HCT116 (cell line): Measurements from ENCODE around the gene CDH2. TPM values are rescaled to one million over a fixed set of nuclear protein-coding genes. Genes with fewer than 3 reads are reported as not detected.

Experiments used
- ATAC-seq: fragments of 200-7000 bp; cut with Tn5 transposase; 2 replicates; pipeline ENCODE4 v1.9.1; 2020; ENCODE audit warnings: mild to moderate bottlenecking, moderate library complexity
- BruUV-seq: library from RNA; stranded (reverse); fragments of 400-500 nt; replicated peaks from 2 replicates; lab custom pipeline; 2021; lab: Mats Ljungman, UMichigan
- CTCF ChIA-PET: fragments of 300-600 bp; sonication (Branson Sonifier 250); formaldehyde crosslinking; loops from one replicate; lab custom pipeline; 2021; ENCODE audit warnings: antibody characterized with exemption; lab: Charles Lee
- POLR2A ChIA-PET: fragments of 300-600, 350-600 bp; sonication (Branson Sonifier 250); formaldehyde crosslinking; loops from one replicate; lab custom pipeline; 2021; ENCODE audit warnings: antibody characterized with exemption; lab: Charles Lee
- RAD21 ChIA-PET, 2 experiments: fragments of 300-600 bp; sonication (Branson Sonifier 250); formaldehyde crosslinking; loops; one replicate each; lab custom pipeline; 2023; ENCODE audit warnings: low total read pairs in 2 of 2; ENCODE audit not compliant: uncharacterized antibody in 2 of 2, unreplicated experiment in 2 of 2, low non-redundant PET in 1 of 2; lab: Charles Lee
- DNase-seq: peaks from one replicate; pipeline ENCODE4 v3.0.0-alpha.2; 2010; ENCODE audit warnings: low read depth, low spot score
- H2AFZ ChIP-seq: fragments of 200-600 bp; shearing (Covaris generic), sonication (generic); 2 replicates; pipeline ENCODE4 v1.6.1; 2017; ENCODE audit warnings: low read depth, mixed run types, mixed read lengths, antibody characterized with exemption, low read length; ENCODE audit not compliant: poor library complexity, severe bottlenecking
- H3K27ac ChIP-seq: 2 replicates; pipeline ENCODE4 v1.5.1; 2012; ENCODE audit warnings: low read depth, low read length
- H3K27me3 ChIP-seq: fragments of 200-600 bp; sonication (generic); 2 replicates; pipeline ENCODE4 v1.6.1; 2016; ENCODE audit warnings: mixed run types, low read length, mixed read lengths; ENCODE audit not compliant: insufficient read depth
- H3K36me3 ChIP-seq, 2 experiments: fragments of 200-500 bp in 1 of 2; fragments of 200-600 bp in 1 of 2; sonication (Bioruptor generic) in 1 of 2; sonication (generic) in 1 of 2; 2 replicates each; pipeline versions ENCODE4 v1.5.1 to v1.6.1; 2014 to 2016; ENCODE audit warnings: low read length in 2 of 2, inconsistent platforms in 1 of 2, mixed read lengths in 1 of 2, mixed run types in 1 of 2; ENCODE audit not compliant: insufficient read depth in 2 of 2, control insufficient read depth in 1 of 2
- H3K4me1 ChIP-seq, 2 experiments: fragments of 200-600 bp in 1 of 2; sonication (generic) in 1 of 2; 2 replicates each; pipeline versions ENCODE4 v1.5.1 to v1.6.1; 2012 to 2017; ENCODE audit warnings: low read length in 2 of 2, inconsistent platforms in 1 of 2, mild to moderate bottlenecking in 1 of 2, mixed read lengths in 1 of 2, mixed run types in 1 of 2, moderate library complexity in 1 of 2; ENCODE audit not compliant: insufficient read depth in 2 of 2, control insufficient read depth in 1 of 2
- H3K4me2 ChIP-seq: fragments of 200-600 bp; sonication (generic); 2 replicates; pipeline ENCODE4 v1.6.1; 2017; ENCODE audit warnings: mixed run types, low read length, mixed read lengths
- H3K4me3 ChIP-seq, 2 experiments: fragments of 200-600 bp in 1 of 2; sonication (generic) in 1 of 2; replicated peaks in 1 of 2; 2 replicates each; pipeline ENCODE4 v1.5.1; 2011 to 2016; ENCODE audit warnings: low read length in 2 of 2, control low read depth in 1 of 2, low read depth in 1 of 2, mild to moderate bottlenecking in 1 of 2, mixed read lengths in 1 of 2, mixed run types in 1 of 2
- H3K79me2 ChIP-seq: fragments of 200-600 bp; sonication (generic); 2 replicates; pipeline ENCODE4 v1.6.1; 2017; ENCODE audit warnings: mild to moderate bottlenecking, mixed run types, low read length, moderate library complexity, mixed read lengths; ENCODE audit not compliant: insufficient read depth
- H3K9ac ChIP-seq: fragments of 200-600 bp; sonication (generic); 2 replicates; pipeline ENCODE4 v1.6.1; 2016; ENCODE audit warnings: low read length, mixed read lengths
- H3K9me2 ChIP-seq: fragments of 200-600 bp; sonication (generic), shearing (Covaris generic); 2 replicates; pipeline ENCODE4 v1.6.1; 2017; ENCODE audit warnings: mixed run types, mild to moderate bottlenecking, moderate library complexity; ENCODE audit not compliant: insufficient read depth
- H3K9me3 ChIP-seq, 2 experiments: fragments of 200-500 bp in 1 of 2; fragments of 200-600 bp in 1 of 2; sonication (Bioruptor generic) in 1 of 2; sonication (generic) in 1 of 2; 2 replicates each; pipeline ENCODE4 v1.6.1; 2014 to 2017; ENCODE audit warnings: low read length in 2 of 2, mixed read lengths in 2 of 2, inconsistent platforms in 1 of 2, low read depth in 1 of 2, mild to moderate bottlenecking in 1 of 2, mixed run types in 1 of 2, moderate library complexity in 1 of 2; ENCODE audit not compliant: control insufficient read depth in 1 of 2, insufficient read depth in 1 of 2
- H4K20me1 ChIP-seq: fragments of 200-600 bp; sonication (generic), shearing (Covaris generic); 2 replicates; pipeline ENCODE4 v1.6.1; 2017; ENCODE audit warnings: mixed run types, mild to moderate bottlenecking, moderate library complexity; ENCODE audit not compliant: insufficient read depth
- ELF1 ChIP-seq: IDR thresholded peaks from 2 replicates; pipeline ENCODE4 v1.6.1; 2012; ENCODE audit warnings: low read depth, borderline replicate concordance
- JUND ChIP-seq: IDR thresholded peaks from 2 replicates; pipeline ENCODE4 v1.6.1; 2012
- SIN3A ChIP-seq: IDR thresholded peaks from 2 replicates; pipeline ENCODE4 v1.6.1; 2012; ENCODE audit warnings: low read depth
- SRF ChIP-seq: IDR thresholded peaks from 2 replicates; pipeline ENCODE4 v1.6.1; 2012; ENCODE audit warnings: low read depth
- YY1 ChIP-seq: IDR thresholded peaks from 2 replicates; pipeline ENCODE4 v1.6.1; 2011; ENCODE audit warnings: low read length, low read depth, moderate library complexity, mild to moderate bottlenecking; ENCODE audit not compliant: insufficient replicate concordance; ENCODE audit errors: extremely low read depth
- intact Hi-C: fragments of 100-400 bp; cut with micrococcal nuclease; formaldehyde crosslinking; loops from 2 replicates; pipeline ENCODE4 v1.10.0; 2022
- total RNA-seq: library from RNA; stranded (reverse); gene quantifications from one replicate; pipeline ENCODE4 v1.2.1, GENCODE V29; 2021; ENCODE audit not compliant: unreplicated experiment
- TF ChIP-seq, protein P1 (sequence below), 3 experiments: fragments of 200-600 bp in 1 of 3; sonication (generic) in 1 of 3; IDR thresholded peaks in 2 of 3; conservative IDR thresholded peaks in 1 of 3; 2 replicates each; pipeline ENCODE4 v1.5.1; 2012 to 2017; ENCODE audit warnings: low read depth in 2 of 3, low read length in 2 of 3, antibody characterized with exemption in 1 of 3, borderline replicate concordance in 1 of 3, control low read depth in 1 of 3, mild to moderate bottlenecking in 1 of 3, mixed read lengths in 1 of 3, mixed run types in 1 of 3, moderate library complexity in 1 of 3; ENCODE audit not compliant: insufficient read depth in 1 of 3

Gene CDH2
- total RNA-seq, 1 experiment from 2014 or later = 0.15 TPM

DNA sequence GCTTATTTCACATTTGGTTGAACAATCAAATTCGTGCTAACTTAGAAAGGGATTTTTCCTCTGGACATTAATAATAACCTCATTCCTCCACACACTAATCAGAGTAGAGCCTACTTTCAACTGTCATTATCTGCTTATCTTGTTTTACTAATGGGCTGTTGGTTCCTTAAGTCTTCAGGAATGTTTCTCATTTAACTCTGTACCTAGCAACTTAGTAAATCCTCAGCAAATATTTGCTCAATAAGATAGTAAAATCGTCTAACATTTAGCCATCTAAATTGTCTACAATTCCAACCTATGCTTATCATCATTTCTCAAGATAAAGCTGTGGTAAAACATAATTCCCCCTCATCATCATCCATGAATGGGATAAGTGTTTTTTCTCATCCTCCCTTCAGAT lies 98.1 kb downstream of the CDH2 start:
- intact Hi-C loops = no loop called here
- no peak for DNase-seq
- no peak overlapping the region for H3K27ac ChIP-seq
- TF ChIP-seq SIN3A = no peak
- no peak for TF ChIP-seq SRF
- no peak for TF ChIP-seq ELF1
- TF ChIP-seq JUND = no peak
- TF ChIP-seq YY1 = no peak
- no peak overlapping the region for H2AFZ ChIP-seq
- H3K79me2 ChIP-seq = no peaks in the 10 kb centered on the region
- no TSS peak for BruUV-seq
- H3K36me3 ChIP-seq = no peaks in the 10 kb centered on the region
- no peaks in the 10 kb centered on the region for H3K9me2 ChIP-seq
- no peak overlapping the region for H3K9ac ChIP-seq
- no peak for ATAC-seq
- no peak overlapping the region for H3K4me2 ChIP-seq
- no peaks in the 10 kb centered on the region for H3K9me3 ChIP-seq
- H4K20me1 ChIP-seq = no peaks in the 10 kb centered on the region
- ChIA-PET POLR2A (no interaction called here), RAD21 (no interaction called here), CTCF (no interaction called here)
- H3K27me3 ChIP-seq = no peaks in the 10 kb centered on the region
- H3K4me1 ChIP-seq = no peaks in the 10 kb centered on the region
- H3K4me3 ChIP-seq = no peak overlapping the region

GRCh38 chr18:28078298-28078697 lies 98.6 kb downstream of the CDH2 start:
- Histone ChIP-seq H3K4me3 (no peak overlapping the region), H3K27ac (no peak overlapping the region), H3K9me2 (no peaks in the 10 kb centered on the region), H3K9ac (no peak overlapping the region), H3K27me3 (no peaks in the 10 kb centered on the region), H3K79me2 (no peaks in the 10 kb centered on the region), H4K20me1 (no peaks in the 10 kb centered on the region), H2AFZ (no peak overlapping the region), H3K4me1 (no peaks in the 10 kb centered on the region), H3K36me3 (no peaks in the 10 kb centered on the region), H3K4me2 (no peak overlapping the region), H3K9me3 (no peaks in the 10 kb centered on the region)
- ChIA-PET RAD21 (no interaction called here), POLR2A (no interaction called here), CTCF (no interaction called here)
- BruUV-seq = no TSS peak
- no peak for ATAC-seq
- TF ChIP-seq, protein P1, sequence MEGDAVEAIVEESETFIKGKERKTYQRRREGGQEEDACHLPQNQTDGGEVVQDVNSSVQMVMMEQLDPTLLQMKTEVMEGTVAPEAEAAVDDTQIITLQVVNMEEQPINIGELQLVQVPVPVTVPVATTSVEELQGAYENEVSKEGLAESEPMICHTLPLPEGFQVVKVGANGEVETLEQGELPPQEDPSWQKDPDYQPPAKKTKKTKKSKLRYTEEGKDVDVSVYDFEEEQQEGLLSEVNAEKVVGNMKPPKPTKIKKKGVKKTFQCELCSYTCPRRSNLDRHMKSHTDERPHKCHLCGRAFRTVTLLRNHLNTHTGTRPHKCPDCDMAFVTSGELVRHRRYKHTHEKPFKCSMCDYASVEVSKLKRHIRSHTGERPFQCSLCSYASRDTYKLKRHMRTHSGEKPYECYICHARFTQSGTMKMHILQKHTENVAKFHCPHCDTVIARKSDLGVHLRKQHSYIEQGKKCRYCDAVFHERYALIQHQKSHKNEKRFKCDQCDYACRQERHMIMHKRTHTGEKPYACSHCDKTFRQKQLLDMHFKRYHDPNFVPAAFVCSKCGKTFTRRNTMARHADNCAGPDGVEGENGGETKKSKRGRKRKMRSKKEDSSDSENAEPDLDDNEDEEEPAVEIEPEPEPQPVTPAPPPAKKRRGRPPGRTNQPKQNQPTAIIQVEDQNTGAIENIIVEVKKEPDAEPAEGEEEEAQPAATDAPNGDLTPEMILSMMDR (IDR thresholded peaks at IDR 0.05 in 2 of 3, conservative IDR thresholded peaks at IDR 0.05 in 1 of 3; ENCODE audit: borderline replicate concordance in 1 of 3, insufficient read depth in 1 of 3, low read depth in 2 of 3, low read length in 2 of 3) = no peak
- intact Hi-C loops = no loop called here
- DNase-seq = no peak
